ENCODE data around the gene TRANK1.
"Not testable (repeated sequence)": the region's sequence is repeated elsewhere in the genome, so short reads cannot be mapped to it uniquely, and the experiment has no call there.

The TRANK1 gene

DNA sequence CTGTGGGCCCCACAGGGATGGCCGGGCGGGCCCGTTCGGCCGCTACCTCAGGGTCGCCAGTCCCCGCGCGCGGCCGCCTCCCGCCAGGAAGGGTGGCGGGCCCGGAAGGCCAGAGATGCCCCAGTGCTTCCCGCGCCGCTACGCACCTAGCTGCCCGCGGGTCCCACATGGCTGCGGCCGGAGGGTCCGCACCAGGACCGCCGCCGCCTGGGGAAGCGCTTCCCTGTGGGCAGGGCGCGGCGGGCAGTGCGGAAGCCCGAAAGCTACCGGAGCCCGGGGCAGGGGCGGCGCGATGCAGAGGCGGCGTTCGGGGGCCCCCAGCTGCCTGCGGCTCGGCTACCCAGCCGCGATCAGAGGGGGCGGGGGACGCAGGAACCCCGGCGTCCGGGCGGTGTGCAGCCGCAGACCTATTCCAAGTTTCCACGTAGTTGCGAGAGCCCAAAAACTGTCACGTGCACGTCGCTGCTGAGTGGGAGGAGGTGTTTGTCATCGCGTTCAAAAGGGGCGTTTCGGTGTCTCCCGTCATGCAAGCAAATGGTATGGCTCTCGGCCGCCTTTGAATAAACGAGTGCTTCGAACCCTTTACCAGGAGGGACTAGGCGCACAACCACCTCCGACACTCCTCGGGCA, at the start of gene TRANK1:
Gene TRANK1, minus strand, starts transcription at position 414 of the 630 bp plus-strand sequence. Its CDS starts 245 bp downstream, at position 169.
- DNase-seq: peak; percentile 86

DNA sequence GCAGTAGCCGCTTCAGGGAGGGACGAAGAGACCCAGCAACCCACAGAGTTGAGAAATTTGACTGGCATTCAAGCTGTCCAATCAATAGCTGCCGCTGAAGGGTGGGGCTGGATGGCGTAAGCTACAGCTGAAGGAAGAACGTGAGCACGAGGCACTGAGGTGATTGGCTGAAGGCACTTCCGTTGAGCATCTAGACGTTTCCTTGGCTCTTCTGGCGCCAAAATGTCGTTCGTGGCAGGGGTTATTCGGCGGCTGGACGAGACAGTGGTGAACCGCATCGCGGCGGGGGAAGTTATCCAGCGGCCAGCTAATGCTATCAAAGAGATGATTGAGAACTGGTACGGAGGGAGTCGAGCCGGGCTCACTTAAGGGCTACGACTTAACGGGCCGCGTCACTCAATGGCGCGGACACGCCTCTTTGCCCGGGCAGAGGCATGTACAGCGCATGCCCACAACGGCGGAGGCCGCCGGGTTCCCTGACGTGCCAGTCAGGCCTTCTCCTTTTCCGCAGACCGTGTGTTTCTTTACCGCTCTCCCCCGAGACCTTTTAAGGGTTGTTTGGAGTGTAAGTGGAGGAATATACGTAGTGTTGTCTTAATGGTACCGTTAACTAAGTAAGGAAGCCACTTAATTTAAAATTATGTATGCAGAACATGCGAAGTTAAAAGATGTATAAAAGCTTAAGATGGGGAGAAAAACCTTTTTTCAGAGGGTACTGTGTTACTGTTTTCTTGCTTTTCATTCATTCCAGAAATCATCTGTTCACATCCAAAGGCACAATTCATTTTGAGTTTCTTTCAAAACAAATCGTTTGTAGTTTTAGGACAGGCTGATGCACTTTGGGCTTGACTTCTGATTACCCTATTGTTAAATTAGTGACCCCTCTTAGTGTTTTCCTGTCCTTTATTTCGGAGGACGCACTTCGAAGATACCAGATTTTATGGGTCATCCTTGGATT, 48.8 kb upstream of the TRANK1 start, which contains the start of gene MLH1:
Gene MLH1, plus strand, starts transcription at position 193 of the 958 bp plus-strand sequence. Its CDS starts 30 bp downstream, at position 223.
- DNase-seq: peak; percentile 100

DNA sequence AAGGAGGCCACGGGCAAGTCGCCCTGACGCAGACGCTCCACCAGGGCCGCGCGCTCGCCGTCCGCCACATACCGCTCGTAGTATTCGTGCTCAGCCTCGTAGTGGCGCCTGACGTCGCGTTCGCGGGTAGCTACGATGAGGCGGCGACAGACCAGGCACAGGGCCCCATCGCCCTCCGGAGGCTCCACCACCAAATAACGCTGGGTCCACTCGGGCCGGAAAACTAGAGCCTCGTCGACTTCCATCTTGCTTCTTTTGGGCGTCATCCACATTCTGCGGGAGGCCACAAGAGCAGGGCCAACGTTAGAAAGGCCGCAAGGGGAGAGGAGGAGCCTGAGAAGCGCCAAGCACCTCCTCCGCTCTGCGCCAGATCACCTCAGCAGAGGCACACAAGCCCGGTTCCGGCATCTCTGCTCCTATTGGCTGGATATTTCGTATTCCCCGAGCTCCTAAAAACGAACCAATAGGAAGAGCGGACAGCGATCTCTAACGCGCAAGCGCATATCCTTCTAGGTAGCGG, 48.0 kb upstream of the TRANK1 start, which contains the start of gene EPM2AIP1:
Gene EPM2AIP1, minus strand, starts transcription at position 326 of the 520 bp plus-strand sequence. Its CDS starts 54 bp downstream, at position 272.
- no peak for DNase-seq

DNA sequence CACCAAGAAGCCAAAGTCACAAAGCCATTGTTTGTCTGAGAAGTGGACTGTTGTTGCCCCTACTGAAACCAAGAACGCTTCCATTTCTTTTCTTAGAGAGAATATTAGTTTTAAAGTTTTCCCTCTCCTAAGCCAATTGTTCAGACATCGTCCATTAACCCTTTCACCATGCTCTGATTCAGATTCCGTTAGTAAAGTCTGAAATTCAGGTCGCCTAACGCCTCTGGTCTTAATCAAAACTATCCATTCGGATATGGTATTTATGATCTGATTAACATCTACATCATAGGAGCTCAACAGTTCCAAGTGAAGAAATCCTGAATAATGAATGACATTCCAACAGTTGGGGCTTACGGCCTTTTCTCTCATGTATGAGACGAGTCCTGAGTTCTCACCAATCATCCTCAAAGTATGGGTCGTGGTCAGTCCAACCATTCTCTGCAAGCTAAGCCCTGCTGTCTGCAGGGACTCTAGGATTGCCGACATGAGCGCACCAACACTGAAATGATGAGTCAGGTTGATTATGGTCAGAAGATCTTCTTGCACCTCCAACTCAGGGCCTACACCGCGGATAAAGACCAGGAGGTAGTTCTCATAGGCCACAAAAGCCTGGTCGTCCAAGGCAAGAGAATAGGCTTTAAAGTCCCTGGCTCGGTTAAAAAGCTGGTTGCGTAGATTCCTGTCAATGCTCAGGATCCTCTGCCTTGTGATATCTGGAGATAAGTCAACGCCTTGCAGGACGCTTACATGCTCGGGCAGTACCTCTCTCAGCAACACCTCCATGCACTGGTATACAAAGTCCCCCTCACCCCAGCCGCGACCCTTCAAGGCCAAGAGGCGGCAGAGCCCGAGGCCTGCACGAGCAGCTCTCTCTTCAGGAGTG, 47.3 kb upstream of the TRANK1 start:
- DNase-seq: no peak

DNA sequence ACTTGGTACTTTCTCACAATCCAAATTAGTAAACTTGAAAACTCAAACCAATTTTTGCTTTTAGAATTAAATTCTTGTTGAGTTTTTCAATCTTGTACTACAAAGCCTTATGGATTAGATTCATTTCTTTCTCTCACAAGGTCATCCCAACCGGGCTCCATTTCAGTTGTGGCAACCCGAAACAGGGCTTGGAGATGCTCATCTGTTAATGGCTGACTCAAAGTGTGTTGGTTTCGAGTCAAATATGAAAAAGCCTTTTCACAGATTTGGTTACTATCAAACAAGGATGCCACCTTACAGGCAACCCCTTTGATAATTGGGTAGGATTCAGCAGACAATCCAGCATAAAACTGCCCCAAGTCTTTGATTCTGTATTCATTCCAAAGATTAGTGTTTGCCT, 46.3 kb upstream of the TRANK1 start:
- DNase-seq: no peak

DNA sequence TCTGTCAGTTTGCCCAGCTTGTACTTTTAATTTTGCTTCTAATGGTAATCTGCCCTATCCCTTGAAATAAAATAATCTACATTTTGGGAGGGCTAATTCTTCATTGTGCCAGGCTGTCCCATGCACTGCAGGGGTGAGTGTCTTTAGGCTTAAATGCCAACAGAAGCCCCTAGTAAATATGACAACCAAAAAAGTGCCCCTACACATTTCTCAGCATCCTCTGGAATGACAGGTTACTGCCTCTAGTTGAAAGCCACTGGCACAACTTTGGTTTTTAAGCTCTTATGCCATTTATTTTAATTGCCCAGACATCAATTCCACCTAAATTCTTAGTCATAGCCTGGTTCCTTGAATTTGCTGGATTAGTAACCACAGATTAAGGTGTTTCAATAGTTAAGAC, 44.7 kb upstream of the TRANK1 start:
- no peak for DNase-seq

DNA sequence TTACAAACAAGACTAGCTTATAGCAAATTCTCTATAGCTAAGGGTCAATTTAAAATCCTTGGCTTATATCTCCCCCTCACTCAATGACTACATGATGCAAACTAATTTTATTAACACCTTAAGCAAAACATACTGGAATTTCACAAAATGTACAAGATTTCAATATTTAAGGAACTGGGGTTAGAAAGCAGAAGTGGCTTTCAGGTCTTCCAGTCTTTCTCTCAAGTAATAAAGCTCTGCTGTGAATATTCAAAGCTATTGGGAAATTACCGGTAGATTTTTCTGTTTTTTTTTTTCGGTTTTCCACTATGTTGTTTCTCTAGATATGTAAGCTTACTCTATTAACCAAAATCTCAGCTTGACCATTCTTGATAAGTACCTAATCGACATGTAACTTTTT, 44.2 kb upstream of the TRANK1 start:
- no peak for DNase-seq

DNA sequence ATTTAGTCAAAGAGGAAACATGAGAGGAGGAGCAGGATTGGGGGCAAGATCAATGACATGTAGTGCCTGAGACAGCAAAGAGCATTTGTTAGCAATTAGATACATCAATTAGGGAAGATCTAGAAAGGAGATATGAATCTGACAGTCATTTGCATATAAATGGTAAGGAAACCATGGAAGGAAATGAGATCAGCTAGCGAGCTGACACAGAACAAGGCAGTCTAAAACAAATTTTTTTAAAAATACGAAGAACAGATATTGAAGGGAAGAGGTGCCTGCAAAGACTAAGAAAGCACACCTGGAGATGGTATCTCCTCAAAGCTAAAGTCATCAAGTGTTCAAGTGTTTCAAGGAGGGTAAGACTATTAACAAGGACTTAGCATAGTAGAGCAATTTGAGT, 43.5 kb upstream of the TRANK1 start:
- DNase-seq: peak; percentile 47

DNA sequence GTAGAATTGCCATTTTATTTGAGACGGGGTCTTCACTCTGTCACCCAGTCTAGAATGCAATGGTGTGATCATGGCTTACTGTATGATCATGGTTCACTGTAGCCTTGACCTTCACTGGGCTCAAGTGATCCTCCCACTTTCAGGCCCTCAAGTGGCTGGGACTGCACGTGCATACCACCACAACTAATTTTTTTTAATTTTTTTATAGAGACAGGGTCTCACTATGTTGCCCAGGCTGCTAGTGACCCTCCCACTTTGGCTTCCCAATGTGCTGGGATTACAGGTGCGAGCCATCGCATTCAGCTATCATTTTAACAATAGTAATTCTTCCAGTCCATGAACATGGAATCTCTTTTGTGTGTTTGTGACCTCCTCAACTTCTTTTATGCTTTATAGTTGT, 36.2 kb upstream of the TRANK1 start:
- DNase-seq: no peak

DNA sequence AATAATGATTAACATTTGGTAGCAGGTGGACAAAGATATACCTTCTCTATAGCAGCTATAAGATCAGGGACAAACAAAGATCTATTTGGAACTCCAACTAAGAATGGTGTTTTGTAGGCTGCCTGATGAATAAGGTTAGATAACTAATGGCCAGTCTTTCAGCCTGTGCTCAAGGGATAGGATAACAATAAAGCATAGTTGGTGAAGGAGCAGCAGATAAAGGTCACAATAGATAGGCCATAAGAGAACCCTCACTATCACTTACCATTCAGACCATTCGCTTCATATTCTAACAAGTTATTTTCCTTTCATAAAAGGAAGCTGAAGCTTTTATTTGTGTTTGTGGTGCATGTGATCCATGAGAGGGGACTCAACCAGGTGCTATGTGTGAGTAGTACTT, 28.3 kb upstream of the TRANK1 start:
- no peak for DNase-seq

DNA sequence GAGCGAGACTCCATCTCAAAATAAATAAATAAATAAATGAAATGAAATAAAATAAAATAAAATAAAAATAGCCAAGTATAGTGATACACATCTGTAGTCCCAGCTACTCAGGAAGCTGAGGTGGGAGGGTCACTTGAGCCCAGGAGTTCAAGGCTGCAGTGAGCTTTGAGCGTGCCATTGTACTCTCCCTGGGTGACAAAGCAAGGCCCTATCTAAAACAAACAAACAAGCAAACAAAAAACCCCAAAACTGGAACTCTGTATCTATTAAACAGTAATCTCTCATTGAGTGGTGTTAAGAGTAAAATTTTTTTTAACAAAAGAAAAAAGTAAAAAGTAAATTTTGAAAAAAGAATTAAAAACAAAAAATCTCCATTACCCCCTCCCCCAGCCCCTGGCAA, 27.3 kb upstream of the TRANK1 start:
- DNase-seq: no peak

DNA sequence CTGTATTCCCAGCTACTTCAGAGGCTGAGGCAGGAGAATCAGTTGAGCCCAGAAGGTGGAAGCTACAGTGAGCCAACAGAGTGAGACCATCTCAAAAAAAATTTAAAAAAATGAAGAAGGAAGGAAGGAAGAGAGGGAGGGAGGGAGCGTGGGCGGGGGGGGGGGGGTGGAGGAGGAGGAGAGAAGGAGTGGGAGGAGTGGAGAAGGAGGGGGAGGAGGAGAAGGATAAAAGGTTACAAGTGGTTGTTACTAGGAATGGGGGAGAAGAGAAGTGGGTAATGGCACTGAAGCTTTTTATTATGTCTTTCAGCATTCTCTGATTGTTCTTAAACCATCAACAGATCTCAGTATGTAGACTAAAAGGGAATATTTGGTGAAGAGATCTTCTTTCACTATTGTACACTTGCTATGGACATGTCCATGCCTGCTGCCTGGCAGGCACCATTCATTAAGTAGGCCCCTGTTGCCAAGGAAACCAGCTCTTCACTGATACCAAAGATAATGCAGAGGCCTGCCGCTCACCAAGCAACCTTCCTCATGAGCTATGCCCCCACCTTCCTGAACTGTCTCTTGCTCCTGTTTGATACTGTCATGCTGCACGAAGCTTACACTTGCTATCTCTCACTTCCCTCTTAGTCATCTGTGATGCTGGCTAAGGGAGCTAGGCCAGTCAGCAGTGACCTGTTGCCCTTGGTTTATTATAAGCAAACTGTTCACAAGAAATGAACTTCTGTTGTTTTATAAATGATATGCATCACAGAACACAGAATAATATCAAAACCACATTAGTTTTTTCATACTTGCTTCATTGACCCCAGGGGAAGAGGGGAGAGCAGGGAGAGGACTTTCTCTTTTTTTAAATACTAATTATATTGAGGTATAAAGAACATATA, 24.9 kb upstream of the TRANK1 start:
- DNase-seq: peak; percentile 69

DNA sequence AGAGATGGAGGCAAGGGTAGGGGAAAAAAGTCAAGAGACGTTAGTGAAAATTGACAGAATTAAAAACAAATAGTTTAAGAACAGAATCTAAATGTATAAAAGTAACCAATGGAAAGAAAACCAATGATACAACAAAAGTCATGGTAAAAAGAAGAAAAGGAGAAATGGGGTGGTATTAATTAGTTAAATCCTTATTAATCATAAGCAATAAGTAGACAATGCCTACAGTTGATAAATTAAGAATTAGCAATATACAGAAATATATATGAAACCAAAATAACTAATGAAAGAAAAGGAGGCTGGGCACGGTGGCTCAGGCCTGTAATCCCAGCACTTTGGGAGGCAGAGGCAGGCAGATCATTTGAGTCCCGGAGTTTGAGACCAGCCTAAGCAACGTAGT, 24.2 kb upstream of the TRANK1 start:
- DNase-seq: no peak

DNA sequence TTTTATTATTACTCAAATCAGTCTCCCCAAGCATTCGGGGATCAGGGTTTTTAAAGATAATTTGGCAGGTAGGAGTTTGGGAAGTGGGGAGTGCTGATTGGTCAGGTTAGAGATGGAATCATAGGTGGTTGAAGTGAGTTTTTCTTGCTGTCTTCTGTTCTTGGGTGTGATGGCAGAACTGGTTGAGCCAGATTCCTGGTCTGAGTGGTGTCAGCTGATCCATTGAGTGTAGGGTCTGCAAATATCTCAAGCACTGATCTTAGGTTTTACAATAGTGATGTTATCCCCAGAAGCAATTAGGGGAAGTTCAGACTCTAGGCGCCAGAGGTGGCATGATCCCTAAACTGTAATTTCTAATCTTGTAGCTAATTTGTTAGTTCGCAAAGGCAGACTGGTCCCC, 20.6 kb upstream of the TRANK1 start:
- DNase-seq: no peak

DNA sequence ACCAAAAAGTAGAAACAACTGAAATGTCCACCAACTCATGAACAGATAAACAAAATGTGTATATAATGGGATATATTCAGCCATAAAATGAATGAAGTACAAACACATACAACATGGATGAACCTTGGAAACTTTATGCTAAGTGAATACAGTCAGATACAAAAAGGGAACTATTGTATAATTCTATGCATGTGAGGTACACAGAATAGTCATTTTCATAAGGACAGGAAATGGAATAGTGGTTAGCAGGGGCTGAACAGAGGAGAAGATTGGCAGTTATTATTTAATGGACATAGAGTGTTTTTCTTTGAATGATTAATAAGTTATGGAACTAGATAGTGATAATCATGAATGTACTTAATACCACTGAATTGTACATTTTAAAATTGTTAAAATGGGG, 20.0 kb upstream of the TRANK1 start:
- DNase-seq: no peak

DNA sequence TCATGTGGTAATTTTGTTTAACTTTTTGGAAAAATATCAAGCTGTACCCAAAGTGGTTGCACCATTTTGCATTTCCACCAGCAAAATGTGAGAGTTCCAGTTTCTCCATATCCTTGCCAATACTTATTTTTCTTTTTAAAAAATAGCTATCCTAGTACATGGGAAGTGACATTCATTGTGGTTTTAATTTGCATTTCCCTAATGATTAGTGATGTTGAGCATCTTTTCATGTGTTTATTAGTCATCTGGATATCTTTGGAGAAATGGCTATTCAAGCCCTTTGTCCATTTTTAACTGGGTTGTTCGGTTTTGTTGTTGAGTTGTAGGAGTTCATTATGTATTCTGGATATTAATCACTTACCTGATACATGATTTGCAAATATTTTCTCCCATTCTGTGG, 19.5 kb upstream of the TRANK1 start:
- no peak for DNase-seq

DNA sequence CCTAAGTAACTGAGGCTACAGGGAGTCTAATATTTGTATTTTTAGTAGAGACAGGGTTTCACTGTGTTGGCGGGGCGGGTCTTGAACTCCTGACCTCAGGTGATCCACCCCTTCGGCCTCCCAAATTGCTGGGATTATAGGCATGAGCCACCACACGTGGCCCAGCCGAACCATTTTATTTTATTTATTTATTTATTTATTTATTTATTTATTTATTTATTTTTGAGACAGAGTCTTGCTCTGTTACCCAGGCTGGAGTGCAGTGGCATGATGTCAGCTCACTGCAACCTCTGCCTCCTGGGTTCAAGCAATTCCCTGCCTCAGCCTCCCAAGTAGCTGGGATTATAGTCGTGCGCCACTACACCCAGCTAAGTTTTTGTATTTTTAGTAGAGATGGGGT, 18.2 kb upstream of the TRANK1 start:
- not testable (repeated sequence) for DNase-seq

DNA sequence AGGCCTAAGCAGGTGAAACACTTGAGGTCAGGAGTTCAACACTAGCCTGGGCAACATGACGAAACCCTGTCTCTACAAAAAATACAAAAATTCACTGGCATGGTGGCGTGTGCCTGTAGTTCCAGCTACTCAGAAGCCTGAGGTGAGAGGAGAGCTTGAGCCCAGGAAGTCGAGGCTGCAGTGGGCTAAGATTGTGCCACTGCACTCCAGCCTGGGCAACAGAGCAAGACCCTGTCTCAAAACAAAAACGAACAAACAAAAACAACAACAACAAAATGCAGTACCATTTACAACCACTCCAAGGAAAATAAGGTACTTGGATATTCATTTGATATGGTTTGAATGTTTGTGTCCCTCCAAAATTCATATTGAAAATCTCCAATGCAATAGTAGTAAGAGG, 15.6 kb upstream of the TRANK1 start:
- DNase-seq: no peak

DNA sequence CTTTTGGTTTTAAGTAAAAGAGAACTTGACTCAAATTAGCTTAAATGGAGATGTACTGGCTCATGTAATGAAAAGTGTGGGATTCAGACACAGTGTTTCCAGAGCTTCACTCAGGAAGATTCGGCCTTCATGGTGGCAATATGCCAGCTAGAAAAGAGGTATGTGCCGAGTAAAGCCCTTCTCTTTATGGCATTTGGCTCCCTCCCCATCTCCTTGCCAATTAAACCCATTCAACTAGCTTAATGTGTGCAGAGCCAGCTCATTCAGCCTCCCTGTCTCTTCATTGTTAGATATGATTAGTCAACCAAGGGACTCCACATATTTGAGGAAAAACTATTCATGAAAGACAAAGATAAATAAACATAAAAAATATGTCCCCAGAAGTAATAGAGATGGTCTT, 15.0 kb upstream of the TRANK1 start:
- DNase-seq: no peak

DNA sequence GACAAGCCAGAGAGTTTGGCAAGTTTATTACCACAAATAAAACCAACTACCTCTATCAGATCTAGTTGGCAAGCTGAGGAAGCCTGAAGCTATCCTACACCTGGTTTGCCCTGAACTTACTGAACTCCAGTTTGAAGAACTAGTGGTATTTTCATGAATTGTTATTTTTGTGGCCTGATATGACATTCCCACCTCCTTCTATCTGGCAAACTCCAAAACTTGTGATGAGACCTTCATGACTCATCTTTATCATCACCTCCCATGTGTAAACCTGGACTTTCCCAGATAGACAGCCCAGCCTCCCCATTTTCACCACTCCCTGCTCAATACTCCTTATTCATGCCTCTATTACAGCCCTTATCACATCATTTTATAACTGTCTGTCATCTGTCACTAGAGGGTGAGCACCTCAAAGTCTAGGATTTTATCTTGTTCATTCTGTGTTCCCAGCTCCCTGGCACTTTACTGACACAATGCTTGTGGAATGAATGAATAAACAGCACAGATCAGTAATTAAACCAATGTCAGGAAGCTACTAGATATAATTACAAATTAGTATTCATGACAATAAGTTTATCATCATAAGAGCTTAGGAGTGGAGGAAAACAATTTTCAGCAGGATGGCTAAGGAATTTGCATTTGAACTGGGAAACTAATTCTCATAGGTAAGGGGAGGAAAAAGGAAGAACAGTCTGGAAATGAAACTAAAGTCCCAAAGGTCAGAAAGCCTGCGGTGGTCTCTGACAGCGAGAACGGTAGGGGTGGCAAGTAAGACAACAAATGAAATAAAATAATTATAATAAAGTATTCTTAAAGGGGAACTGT, 13.2 kb upstream of the TRANK1 start:
- DNase-seq: no peak

DNA sequence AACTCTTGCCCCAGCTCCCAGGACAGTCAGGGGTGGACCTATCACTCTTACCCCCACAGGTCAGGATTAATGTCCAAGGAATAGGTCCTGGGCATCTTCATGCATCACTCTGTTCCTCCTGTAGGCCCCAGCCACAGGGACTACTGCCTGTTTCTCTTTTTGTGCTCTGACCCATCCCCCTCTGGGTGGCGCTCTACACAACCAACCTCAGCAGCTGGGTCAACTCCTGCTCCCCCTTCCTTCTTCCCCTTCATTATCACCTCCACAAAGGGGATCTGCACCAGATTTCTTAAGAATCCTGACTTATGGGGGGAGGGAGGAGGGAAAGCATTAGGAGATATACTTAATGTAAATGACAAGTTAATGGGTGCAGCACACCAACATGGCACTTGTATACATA, 12.2 kb upstream of the TRANK1 start:
- no peak for DNase-seq

Data from CD4-positive, alpha-beta T cell treated with Interleukin-12 subunit alpha and Interleukin-12 subunit beta, for 1 hour (primary cell).